ENCODE measurements around the gene SLAMF1. TPM values are rescaled to one million over a fixed set of nuclear protein-coding genes. Genes with fewer than 3 reads are reported as not detected.
A peak's percentile ranks its signal among the peaks of the same experiment; 100 is the strongest.

Gene SLAMF1
- total RNA-seq, 2 experiments from 2014 or later = 166 TPM

GRCh38 chr1:160612613-160613218 lies 34.1 kb downstream of the SLAMF1 start:
- intact Hi-C loops (cut with micrococcal nuclease) = no loop called here
- H3K27me3 Mint-ChIP-seq = no peaks in the 10 kb centered on the region
- no peaks in the 10 kb centered on the region for H3K9me3 Mint-ChIP-seq
- H3K27ac Mint-ChIP-seq = peak overlapping the region; percentile 15
- H3K4me1 Mint-ChIP-seq (ENCODE audit: low read depth) = peaks cover 59% of the 10 kb centered on the region
- ChIA-PET POLR2A (interaction anchor here (1.2 kb wide), 1 partner anchor 59 kb away, joined by 3 read pairs; no protein-coding TSS in a partner anchor), CTCF (interaction anchor here (1.3 to 1.7 kb wide), 2 partner anchors 9 to 62 kb away, joined by 4 read pairs; no protein-coding TSS in a partner anchor)
- no peak overlapping the region for H3K4me3 Mint-ChIP-seq
- no peak for DNase-seq
- peaks cover 68% of the 10 kb centered on the region for H3K36me3 Mint-ChIP-seq

GRCh38 chr1:160610569-160611242 lies 36.1 kb downstream of the SLAMF1 start:
- ChIA-PET CTCF (interaction anchor here (0.8 to 8.6 kb wide), 9 partner anchors 8 to 234 kb away, joined by 3 to 134 read pairs (median 29); no protein-coding TSS in a partner anchor), POLR2A (interaction anchor here (0.8 to 1.0 kb wide), 3 partner anchors 8 to 65 kb away, joined by 3 read pairs; no protein-coding TSS in a partner anchor)
- no peaks in the 10 kb centered on the region for H3K27me3 Mint-ChIP-seq
- H3K27ac Mint-ChIP-seq = peak overlapping the region; percentile 67
- peaks cover 65% of the 10 kb centered on the region for H3K36me3 Mint-ChIP-seq
- H3K4me1 Mint-ChIP-seq (ENCODE audit: low read depth) = peaks cover 75% of the 10 kb centered on the region
- DNase-seq = no peak
- H3K4me3 Mint-ChIP-seq = no peak overlapping the region
- intact Hi-C loops (cut with micrococcal nuclease) = no loop called here
- H3K9me3 Mint-ChIP-seq = no peaks in the 10 kb centered on the region

- intact Hi-C loops (cut with micrococcal nuclease) = no loop called here
- peak overlapping the region; percentile 78 for H3K27ac Mint-ChIP-seq
- CTCF ChIA-PET = interaction anchor here (1.2 to 8.6 kb wide), 9 partner anchors 10 to 255 kb away, joined by 3 to 134 read pairs (median 29); no protein-coding TSS in a partner anchor
- POLR2A ChIA-PET = interaction anchor here (0.8 kb wide), 1 partner anchor 39 kb away, joined by 3 read pairs; no protein-coding TSS in a partner anchor
- H3K27me3 Mint-ChIP-seq = no peaks in the 10 kb centered on the region
- peaks cover 70% of the 10 kb centered on the region for H3K36me3 Mint-ChIP-seq
- H3K4me1 Mint-ChIP-seq (ENCODE audit: low read depth) = peaks cover 77% of the 10 kb centered on the region
- no peak for DNase-seq
- peaks cover 11% of the 10 kb centered on the region for H3K9me3 Mint-ChIP-seq
- no peak overlapping the region for H3K4me3 Mint-ChIP-seq
Measured at GRCh38 chr1:160608941-160609340, 37.9 kb downstream of the SLAMF1 start.

GRCh38 chr1:160608514-160608913 lies 38.3 kb downstream of the SLAMF1 start:
- Mint-ChIP-seq H3K27ac (peak overlapping the region; percentile 78), H3K9me3 (peaks cover 13% of the 10 kb centered on the region), H3K4me3 (no peak overlapping the region), H3K27me3 (no peaks in the 10 kb centered on the region), H3K36me3 (peaks cover 70% of the 10 kb centered on the region), H3K4me1 (ENCODE audit: low read depth) (peaks cover 74% of the 10 kb centered on the region)
- POLR2A ChIA-PET = interaction anchor here (0.8 kb wide), 1 partner anchor 39 kb away, joined by 3 read pairs; no protein-coding TSS in a partner anchor
- intact Hi-C loops (cut with micrococcal nuclease) = no loop called here
- CTCF ChIA-PET = interaction anchor here (1.2 to 8.6 kb wide), 11 partner anchors 10 to 255 kb away, joined by 3 to 134 read pairs (median 8); no protein-coding TSS in a partner anchor
- DNase-seq = no peak

GRCh38 chr1:160608057-160608456 lies 38.8 kb downstream of the SLAMF1 start:
- peaks cover 68% of the 10 kb centered on the region for H3K36me3 Mint-ChIP-seq
- peak overlapping the region; percentile 78 for H3K27ac Mint-ChIP-seq
- ChIA-PET POLR2A (interaction anchor here (0.8 kb wide), 1 partner anchor 39 kb away, joined by 3 read pairs; no protein-coding TSS in a partner anchor), CTCF (interaction anchor here (1.0 to 8.6 kb wide), 12 partner anchors 11 to 187 kb away, joined by 3 to 134 read pairs (median 8); no protein-coding TSS in a partner anchor)
- H3K9me3 Mint-ChIP-seq = peaks cover 15% of the 10 kb centered on the region
- no peaks in the 10 kb centered on the region for H3K27me3 Mint-ChIP-seq
- intact Hi-C loops (cut with micrococcal nuclease) = no loop called here
- no peak for DNase-seq
- peak overlapping the region; percentile 22 for H3K4me3 Mint-ChIP-seq
- H3K4me1 Mint-ChIP-seq (ENCODE audit: low read depth) = peaks cover 69% of the 10 kb centered on the region

GRCh38 chr1:160607672-160608032 lies 39.2 kb downstream of the SLAMF1 start:
- Mint-ChIP-seq H3K27ac (peak overlapping the region; percentile 78), H3K36me3 (peaks cover 67% of the 10 kb centered on the region), H3K9me3 (peaks cover 19% of the 10 kb centered on the region), H3K4me3 (no peak overlapping the region), H3K4me1 (ENCODE audit: low read depth) (peaks cover 66% of the 10 kb centered on the region), H3K27me3 (no peaks in the 10 kb centered on the region)
- intact Hi-C loops (cut with micrococcal nuclease) = loop anchor here (1.0 to 2.0 kb wide), 6 partner anchors 29 to 264 kb away; partner anchors contain the start of genes CD84, COPA and NCSTN
- ChIA-PET CTCF (interaction anchor here (1.0 to 8.6 kb wide), 22 partner anchors 11 to 263 kb away, joined by 3 to 134 read pairs (median 6); partner anchors contain the start of gene NCSTN), POLR2A (interaction anchor here (0.6 to 1.5 kb wide), 3 partner anchors 29 to 179 kb away, joined by 3 to 5 read pairs (median 4); no protein-coding TSS in a partner anchor)
- DNase-seq = no peak

- Mint-ChIP-seq H3K9me3 (peaks cover 21% of the 10 kb centered on the region), H3K27ac (peak overlapping the region; percentile 78), H3K36me3 (peaks cover 63% of the 10 kb centered on the region), H3K4me1 (ENCODE audit: low read depth) (peaks cover 63% of the 10 kb centered on the region), H3K27me3 (no peaks in the 10 kb centered on the region), H3K4me3 (no peak overlapping the region)
- CTCF ChIA-PET = interaction anchor here (0.6 to 8.6 kb wide), 36 partner anchors 7 to 263 kb away, joined by 3 to 134 read pairs (median 4); partner anchors contain the start of genes CD84, LY9, NCSTN and SLAMF6
- intact Hi-C loops (cut with micrococcal nuclease) = loop anchor here (1.0 to 2.0 kb wide), 6 partner anchors 28 to 264 kb away; partner anchors contain the start of genes CD84, COPA and NCSTN
- POLR2A ChIA-PET = interaction anchor here (0.6 to 2.2 kb wide), 6 partner anchors 28 to 179 kb away, joined by 3 to 7 read pairs (median 4); no protein-coding TSS in a partner anchor
- peak; percentile 74 for DNase-seq
Measured at GRCh38 chr1:160607011-160607671, 39.7 kb downstream of the SLAMF1 start.

GRCh38 chr1:160606611-160607010 lies 40.2 kb downstream of the SLAMF1 start:
- Mint-ChIP-seq H3K4me3 (no peak overlapping the region), H3K4me1 (ENCODE audit: low read depth) (peaks cover 63% of the 10 kb centered on the region), H3K36me3 (peaks cover 64% of the 10 kb centered on the region), H3K9me3 (peaks cover 26% of the 10 kb centered on the region), H3K27me3 (no peaks in the 10 kb centered on the region), H3K27ac (peak overlapping the region; percentile 78)
- ChIA-PET CTCF (interaction anchor here (0.6 to 8.6 kb wide), 34 partner anchors 8 to 262 kb away, joined by 3 to 134 read pairs (median 5); partner anchors contain the start of genes CD84, LY9, NCSTN and SLAMF6), POLR2A (interaction anchor here (0.9 to 2.2 kb wide), 5 partner anchors 39 to 174 kb away, joined by 3 to 7 read pairs (median 5); no protein-coding TSS in a partner anchor)
- intact Hi-C loops (cut with micrococcal nuclease) = loop anchor here (1.0 to 2.0 kb wide), 6 partner anchors 28 to 263 kb away; partner anchors contain the start of genes CD84, COPA and NCSTN
- DNase-seq = no peak

- intact Hi-C loops (cut with micrococcal nuclease) = loop anchor here (2.0 kb wide), 1 partner anchor 27 kb away; the partner anchor contains the start of gene CD84
- Mint-ChIP-seq H3K4me3 (no peak overlapping the region), H3K27ac (peak overlapping the region; percentile 78), H3K9me3 (peaks cover 33% of the 10 kb centered on the region), H3K27me3 (no peaks in the 10 kb centered on the region), H3K36me3 (peaks cover 61% of the 10 kb centered on the region), H3K4me1 (ENCODE audit: low read depth) (peaks cover 56% of the 10 kb centered on the region)
- ChIA-PET CTCF (interaction anchor here (0.7 to 8.6 kb wide), 21 partner anchors 8 to 230 kb away, joined by 3 to 134 read pairs (median 5); partner anchors contain the start of gene CD84), POLR2A (interaction anchor here (0.6 to 2.2 kb wide), 7 partner anchors 8 to 173 kb away, joined by 3 to 7 read pairs (median 4); no protein-coding TSS in a partner anchor)
- peak; percentile 45 for DNase-seq
Measured at GRCh38 chr1:160605792-160606479, 40.9 kb downstream of the SLAMF1 start.

GRCh38 chr1:160605205-160605604 lies 41.6 kb downstream of the SLAMF1 start:
- intact Hi-C loops (cut with micrococcal nuclease) = no loop called here
- H3K27ac Mint-ChIP-seq = peak overlapping the region; percentile 40
- peaks cover 49% of the 10 kb centered on the region for H3K4me1 Mint-ChIP-seq (ENCODE audit: low read depth)
- no peak overlapping the region for H3K4me3 Mint-ChIP-seq
- CTCF ChIA-PET = interaction anchor here (1.5 to 8.6 kb wide), 5 partner anchors 51 to 229 kb away, joined by 3 to 134 read pairs (median 102); no protein-coding TSS in a partner anchor
- peaks cover 57% of the 10 kb centered on the region for H3K36me3 Mint-ChIP-seq
- H3K9me3 Mint-ChIP-seq = peaks cover 38% of the 10 kb centered on the region
- DNase-seq = peak; percentile 31
- no peaks in the 10 kb centered on the region for H3K27me3 Mint-ChIP-seq
- POLR2A ChIA-PET = interaction anchor here (1.1 to 2.2 kb wide), 4 partner anchors 28 to 52 kb away, joined by 3 to 7 read pairs (median 4); no protein-coding TSS in a partner anchor

Data from activated CD4-positive, alpha-beta memory T cell treated with anti-CD3 and anti-CD28 coated beads for 36 hours (primary cell).